PFSK-1 (cell line): ENCODE measurements around the gene ACTMAP. TPM values are rescaled to one million over a fixed set of nuclear protein-coding genes. Genes with fewer than 3 reads are reported as not detected.

ENCODE experiments used
- FOXP2 ChIP-seq: optimal IDR thresholded peaks from 2 replicates; pipeline ENCODE3; 2011; ENCODE audit warnings: borderline replicate concordance, control low read depth, inconsistent platforms; ENCODE audit not compliant: insufficient read depth; ENCODE audit errors: extremely low read length, extremely low read depth
- POLR2AphosphoS5 ChIP-seq: IDR thresholded peaks from 2 replicates; pipeline ENCODE4 v1.6.1; 2012; ENCODE audit warnings: low read depth, mild to moderate bottlenecking, control low read depth, low read length, moderate library complexity
- SIN3A ChIP-seq: IDR thresholded peaks from 2 replicates; pipeline ENCODE4 v1.6.1; 2012; ENCODE audit warnings: mild to moderate bottlenecking, low read length, moderate library complexity, borderline replicate concordance; ENCODE audit not compliant: insufficient read depth
- TAF1 ChIP-seq: IDR thresholded peaks from 2 replicates; pipeline ENCODE4 v1.6.1; 2012; ENCODE audit warnings: low read length, control low read depth, borderline replicate concordance; ENCODE audit not compliant: insufficient read depth
- polyA plus RNA-seq: library from polyadenylated mRNA; unstranded; fragments of >200 nt; gene quantifications from one replicate; pipeline ENCODE4 v1.2.1, GENCODE V29; 2012; ENCODE audit warnings: low read depth, missing spikeins; ENCODE audit not compliant: insufficient read length
- TF ChIP-seq, protein P1 (sequence below), 2 experiments: IDR thresholded peaks; 2 replicates each; pipeline versions ENCODE4 v1.6.1 to v1.8.0; 2011 to 2012; ENCODE audit warnings: low read depth in 2 of 2, low read length in 2 of 2, control low read depth in 1 of 2, inconsistent platforms in 1 of 2, mild to moderate bottlenecking in 1 of 2, moderate library complexity in 1 of 2; ENCODE audit not compliant: insufficient read depth in 1 of 2

Gene ACTMAP, protein sequence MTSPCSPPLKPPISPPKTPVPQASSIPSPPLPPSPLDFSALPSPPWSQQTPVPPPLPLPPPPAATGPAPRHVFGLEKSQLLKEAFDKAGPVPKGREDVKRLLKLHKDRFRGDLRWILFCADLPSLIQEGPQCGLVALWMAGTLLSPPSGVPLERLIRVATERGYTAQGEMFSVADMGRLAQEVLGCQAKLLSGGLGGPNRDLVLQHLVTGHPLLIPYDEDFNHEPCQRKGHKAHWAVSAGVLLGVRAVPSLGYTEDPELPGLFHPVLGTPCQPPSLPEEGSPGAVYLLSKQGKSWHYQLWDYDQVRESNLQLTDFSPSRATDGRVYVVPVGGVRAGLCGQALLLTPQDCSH
- polyA plus RNA-seq = 28.5 TPM

DNA sequence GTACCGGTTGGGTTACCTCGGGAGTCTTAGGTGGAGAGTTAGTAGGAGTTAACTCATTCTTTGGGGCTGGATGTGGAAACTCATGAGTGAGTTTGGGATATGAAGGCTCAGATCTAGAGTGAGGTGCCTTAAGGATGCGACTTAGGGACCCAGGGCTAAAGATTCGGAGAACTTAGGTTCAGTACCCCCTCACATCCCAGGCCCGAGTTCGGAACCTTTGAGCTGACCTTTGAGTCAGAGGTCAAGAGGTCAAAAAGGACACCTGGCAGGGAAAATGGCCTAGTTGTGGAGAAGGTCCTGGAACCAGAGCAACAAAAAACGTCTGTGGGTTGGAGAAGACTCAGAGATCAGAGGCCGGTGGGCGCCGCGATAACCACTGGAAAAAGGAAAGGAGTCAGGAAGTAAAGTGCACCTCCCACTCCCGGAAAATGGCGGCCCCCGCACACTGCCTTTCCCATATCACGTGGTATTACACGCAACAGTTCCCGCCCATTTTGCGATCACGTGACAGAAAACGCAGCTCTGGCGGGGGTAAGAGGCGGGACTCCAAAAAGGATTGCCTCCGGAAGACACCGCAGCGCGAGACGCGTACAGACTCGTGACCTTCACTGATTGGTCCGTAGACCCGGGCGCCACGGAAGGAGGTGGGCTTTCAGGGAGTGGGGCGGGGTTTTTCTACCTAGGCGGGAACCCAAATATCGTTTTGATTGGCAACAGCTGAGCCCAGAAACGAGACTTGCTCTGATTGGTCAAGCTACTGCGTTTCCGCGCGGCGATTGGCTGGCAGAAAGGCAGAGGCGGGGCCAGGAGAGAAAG is at the start of gene ACTMAP:
TSS of gene ACTMAP (minus strand) at position 420 of the 816 bp plus-strand sequence. CDS start 674 bp downstream, outside the sequence.
- TF ChIP-seq TAF1 = peak; percentile 82; the same call in 1 of the 2 replicates
- peak; percentile 9 for TF ChIP-seq POLR2AphosphoS5
- TF ChIP-seq, protein P1, sequence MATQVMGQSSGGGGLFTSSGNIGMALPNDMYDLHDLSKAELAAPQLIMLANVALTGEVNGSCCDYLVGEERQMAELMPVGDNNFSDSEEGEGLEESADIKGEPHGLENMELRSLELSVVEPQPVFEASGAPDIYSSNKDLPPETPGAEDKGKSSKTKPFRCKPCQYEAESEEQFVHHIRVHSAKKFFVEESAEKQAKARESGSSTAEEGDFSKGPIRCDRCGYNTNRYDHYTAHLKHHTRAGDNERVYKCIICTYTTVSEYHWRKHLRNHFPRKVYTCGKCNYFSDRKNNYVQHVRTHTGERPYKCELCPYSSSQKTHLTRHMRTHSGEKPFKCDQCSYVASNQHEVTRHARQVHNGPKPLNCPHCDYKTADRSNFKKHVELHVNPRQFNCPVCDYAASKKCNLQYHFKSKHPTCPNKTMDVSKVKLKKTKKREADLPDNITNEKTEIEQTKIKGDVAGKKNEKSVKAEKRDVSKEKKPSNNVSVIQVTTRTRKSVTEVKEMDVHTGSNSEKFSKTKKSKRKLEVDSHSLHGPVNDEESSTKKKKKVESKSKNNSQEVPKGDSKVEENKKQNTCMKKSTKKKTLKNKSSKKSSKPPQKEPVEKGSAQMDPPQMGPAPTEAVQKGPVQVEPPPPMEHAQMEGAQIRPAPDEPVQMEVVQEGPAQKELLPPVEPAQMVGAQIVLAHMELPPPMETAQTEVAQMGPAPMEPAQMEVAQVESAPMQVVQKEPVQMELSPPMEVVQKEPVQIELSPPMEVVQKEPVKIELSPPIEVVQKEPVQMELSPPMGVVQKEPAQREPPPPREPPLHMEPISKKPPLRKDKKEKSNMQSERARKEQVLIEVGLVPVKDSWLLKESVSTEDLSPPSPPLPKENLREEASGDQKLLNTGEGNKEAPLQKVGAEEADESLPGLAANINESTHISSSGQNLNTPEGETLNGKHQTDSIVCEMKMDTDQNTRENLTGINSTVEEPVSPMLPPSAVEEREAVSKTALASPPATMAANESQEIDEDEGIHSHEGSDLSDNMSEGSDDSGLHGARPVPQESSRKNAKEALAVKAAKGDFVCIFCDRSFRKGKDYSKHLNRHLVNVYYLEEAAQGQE (IDR thresholded peaks at IDR 0.05; ENCODE audit: insufficient read depth in 1 of 2, low read depth in 2 of 2, low read length in 2 of 2) = no peak
- TF ChIP-seq SIN3A = peak; percentile 72; the same call in 1 of the 2 replicates
- peak; percentile 70 for TF ChIP-seq FOXP2

DNA sequence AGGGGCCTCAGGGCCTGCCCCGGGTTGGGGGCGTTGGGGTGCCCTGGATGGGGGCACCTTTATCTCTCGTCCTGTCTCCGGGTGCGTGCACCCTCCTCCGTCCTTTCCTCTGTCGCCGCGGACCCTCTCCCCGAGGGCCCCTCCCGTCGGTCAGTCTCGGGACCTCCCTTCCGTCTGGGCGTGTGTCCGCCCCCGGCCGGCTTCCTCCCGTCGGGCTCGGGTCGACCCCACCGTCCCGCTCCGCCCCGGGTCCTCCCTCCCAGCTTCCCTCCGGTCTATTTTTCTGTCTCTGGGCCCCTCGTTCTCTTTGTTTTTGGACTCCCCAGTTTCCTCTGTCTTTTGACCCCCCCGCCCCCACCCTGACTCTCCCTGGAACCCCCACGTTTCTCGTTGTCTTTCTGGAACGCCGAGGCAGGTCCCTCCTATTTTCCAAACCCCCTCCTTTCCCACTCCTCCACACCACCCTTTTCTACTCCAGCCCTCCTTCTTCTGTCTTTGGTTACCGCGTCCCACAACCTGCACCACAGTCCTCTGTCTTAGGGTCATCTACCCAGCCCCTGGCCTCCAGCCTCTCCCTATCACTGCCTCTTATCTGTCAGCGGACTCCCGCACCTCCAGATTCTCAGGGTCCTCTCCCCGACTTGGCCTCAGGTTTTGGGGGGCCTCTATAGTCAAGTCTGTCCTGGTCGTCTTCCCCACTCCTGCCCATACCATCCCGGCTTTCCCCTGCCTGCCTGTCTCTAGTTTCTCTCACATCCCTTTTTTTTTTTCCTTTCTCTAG is 49.5 kb upstream of the ACTMAP start:
- no peak for TF ChIP-seq POLR2AphosphoS5
- TF ChIP-seq TAF1 = no peak
- TF ChIP-seq SIN3A = no peak
- no peak for TF ChIP-seq FOXP2
- TF ChIP-seq, protein P1 (IDR thresholded peaks at IDR 0.05; ENCODE audit: insufficient read depth in 1 of 2, low read depth in 2 of 2, low read length in 2 of 2) = no peak

DNA sequence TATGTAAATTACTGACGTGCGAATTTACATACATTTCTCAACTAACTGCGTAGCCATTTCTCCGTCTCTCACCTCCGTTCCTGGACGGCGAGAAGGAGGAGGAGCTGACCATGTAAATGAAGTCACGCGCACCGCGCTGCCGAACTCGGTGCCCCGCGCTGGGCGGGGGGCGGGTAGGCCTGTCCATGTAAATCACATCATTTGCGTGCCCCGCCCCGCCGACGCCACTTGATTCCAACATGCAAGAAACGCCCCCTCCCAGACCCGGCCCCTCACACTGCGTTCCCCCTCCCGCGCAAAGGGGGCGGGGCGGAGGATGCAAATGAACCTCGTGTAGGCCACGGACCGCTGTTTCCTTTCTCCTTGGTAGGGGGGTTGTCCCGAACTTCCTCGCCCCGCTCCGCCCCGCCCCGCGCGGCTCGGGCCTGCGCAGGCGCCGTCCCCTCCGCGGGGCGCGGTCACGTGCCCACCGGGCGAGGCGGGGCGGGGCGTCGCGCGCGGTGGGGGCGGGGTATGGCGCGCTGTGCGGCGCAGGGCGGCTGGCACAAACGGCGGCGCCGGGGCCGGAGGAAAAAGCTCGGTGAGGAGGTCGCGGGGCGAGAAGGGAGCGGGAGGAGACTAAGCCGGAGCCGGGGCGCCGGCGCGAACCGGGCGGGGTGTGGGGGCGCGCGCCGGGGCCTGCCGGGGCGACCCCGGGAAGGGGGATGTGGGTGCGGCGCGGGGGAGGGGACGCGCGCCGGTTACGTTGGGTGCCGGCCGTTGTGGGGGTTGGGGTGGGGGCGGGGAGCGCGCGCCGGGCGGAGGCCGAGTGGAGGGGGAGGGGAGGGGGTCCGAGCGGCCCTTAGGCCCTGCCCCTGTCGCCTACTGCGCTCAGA is 48.6 kb upstream of the ACTMAP start, which contains the start of gene EGLN2:
TSS of gene EGLN2 (plus strand) at position 509 of the 875 bp plus-strand sequence. CDS start 1,382 bp downstream, outside the sequence.
- TF ChIP-seq POLR2AphosphoS5 (no peak; the same call in none of the 2 replicates), SIN3A (no peak), FOXP2 (peak; percentile 74), TAF1 (peak; percentile 53; the same call in 1 of the 2 replicates)

DNA sequence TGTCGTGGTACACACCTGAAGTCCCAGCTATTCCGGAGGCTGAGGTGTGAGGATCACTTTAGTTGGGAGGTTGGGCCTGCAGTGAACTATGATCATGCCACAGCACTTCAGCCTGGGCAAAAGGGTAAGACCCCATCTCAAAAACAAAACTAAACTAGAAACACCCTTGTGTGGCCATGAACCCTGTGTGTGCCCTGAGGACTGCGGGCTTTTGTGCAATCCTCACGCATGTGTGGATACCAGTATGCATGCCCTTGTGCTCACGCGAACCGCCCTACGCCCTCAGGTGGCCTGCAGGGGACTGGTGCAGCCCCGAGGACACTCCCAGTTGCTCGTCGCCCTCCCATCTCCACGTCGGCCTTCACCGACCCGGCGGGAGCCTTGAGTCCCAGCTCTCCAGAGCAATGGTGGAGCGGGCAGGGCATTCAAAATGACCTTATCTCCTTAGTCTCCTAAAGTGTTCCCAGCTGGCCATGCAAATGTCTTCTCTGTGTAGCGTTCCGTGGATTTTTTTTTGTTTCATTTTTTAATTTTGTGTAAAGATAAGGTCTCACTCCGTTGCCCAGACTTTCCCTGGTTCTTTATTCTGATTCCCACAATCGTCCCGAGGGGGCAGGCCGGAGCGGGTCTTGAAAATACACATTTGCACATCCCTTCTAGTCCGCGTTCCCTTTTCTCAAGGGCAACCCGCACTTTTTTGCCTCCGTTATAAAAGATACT is 47.8 kb upstream of the ACTMAP start:
- TF ChIP-seq TAF1 (no peak), FOXP2 (peak; percentile 58), SIN3A (no peak)
